ENCODE measurements around the gene SIRT4.

- TF ChIP-seq, protein P1, sequence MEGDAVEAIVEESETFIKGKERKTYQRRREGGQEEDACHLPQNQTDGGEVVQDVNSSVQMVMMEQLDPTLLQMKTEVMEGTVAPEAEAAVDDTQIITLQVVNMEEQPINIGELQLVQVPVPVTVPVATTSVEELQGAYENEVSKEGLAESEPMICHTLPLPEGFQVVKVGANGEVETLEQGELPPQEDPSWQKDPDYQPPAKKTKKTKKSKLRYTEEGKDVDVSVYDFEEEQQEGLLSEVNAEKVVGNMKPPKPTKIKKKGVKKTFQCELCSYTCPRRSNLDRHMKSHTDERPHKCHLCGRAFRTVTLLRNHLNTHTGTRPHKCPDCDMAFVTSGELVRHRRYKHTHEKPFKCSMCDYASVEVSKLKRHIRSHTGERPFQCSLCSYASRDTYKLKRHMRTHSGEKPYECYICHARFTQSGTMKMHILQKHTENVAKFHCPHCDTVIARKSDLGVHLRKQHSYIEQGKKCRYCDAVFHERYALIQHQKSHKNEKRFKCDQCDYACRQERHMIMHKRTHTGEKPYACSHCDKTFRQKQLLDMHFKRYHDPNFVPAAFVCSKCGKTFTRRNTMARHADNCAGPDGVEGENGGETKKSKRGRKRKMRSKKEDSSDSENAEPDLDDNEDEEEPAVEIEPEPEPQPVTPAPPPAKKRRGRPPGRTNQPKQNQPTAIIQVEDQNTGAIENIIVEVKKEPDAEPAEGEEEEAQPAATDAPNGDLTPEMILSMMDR (IDR thresholded peaks at IDR 0.05) = no peak
- TF ChIP-seq POLR2A (IDR thresholded peaks at IDR 0.05) = no peak
Observed at GRCh38 chr12:120283318-120283717, 18.8 kb upstream of the SIRT4 start.

All from body of pancreas (tissue), 4 donors.